ENCODE results near the gene ITIH4. TPM values are rescaled to one million over a fixed set of nuclear protein-coding genes. Genes with fewer than 3 reads are reported as not detected.

Gene ITIH4
- total and polyA plus RNA-seq, 7 donors: 1.3 to 90.8 (median 29.2) TPM

DNA sequence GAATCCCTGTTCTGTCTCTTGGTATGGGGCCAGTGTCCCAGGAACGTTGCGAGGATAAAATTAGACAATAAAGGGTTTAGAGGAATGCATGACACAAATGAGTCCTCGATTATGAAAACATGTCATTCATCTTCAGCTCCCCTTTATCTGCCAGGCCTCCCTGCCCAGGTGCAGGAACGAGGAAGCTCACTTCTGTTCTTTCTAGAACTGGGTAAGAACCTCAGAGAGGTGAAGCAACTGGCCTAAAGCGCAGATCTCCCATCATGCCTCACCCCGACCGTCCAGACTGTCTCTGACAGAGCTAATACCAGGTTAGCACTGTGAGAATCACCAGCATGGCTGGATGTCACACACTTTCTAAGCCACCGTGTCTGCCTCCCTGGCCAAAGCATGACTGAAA lies 54.6 kb downstream of the ITIH4 start:
- WGBS, 3 donors: 52 to 61% (median 55%) methylated on average over 8 of the region's 8 CpGs
- no peaks in the 10 kb centered on the region for H3K9me3 ChIP-seq
- no peak for TF ChIP-seq CTCF (IDR thresholded peaks at IDR 0.05)
- DNase-seq (no peak), ATAC-seq (no peak)
- H3K27ac ChIP-seq: no peak overlapping the region
- no peaks in the 10 kb centered on the region for H3K36me3 ChIP-seq (ENCODE audit: insufficient read depth in 1 of 2, low read depth in 1 of 2)
- intact Hi-C loops (cut with DNase I): loop anchor here in 1 of 2 donors (5.0 kb wide), 1 partner anchor 51 kb away; no protein-coding TSS in a partner anchor
- H3K4me3 ChIP-seq: no peak overlapping the region
- H3K27me3 ChIP-seq (ENCODE audit: insufficient read depth in 3 of 3, low read length in 2 of 3): no peaks in the 10 kb centered on the region
- H3K4me1 ChIP-seq: peaks cover 5% of the 10 kb centered on the region

DNA sequence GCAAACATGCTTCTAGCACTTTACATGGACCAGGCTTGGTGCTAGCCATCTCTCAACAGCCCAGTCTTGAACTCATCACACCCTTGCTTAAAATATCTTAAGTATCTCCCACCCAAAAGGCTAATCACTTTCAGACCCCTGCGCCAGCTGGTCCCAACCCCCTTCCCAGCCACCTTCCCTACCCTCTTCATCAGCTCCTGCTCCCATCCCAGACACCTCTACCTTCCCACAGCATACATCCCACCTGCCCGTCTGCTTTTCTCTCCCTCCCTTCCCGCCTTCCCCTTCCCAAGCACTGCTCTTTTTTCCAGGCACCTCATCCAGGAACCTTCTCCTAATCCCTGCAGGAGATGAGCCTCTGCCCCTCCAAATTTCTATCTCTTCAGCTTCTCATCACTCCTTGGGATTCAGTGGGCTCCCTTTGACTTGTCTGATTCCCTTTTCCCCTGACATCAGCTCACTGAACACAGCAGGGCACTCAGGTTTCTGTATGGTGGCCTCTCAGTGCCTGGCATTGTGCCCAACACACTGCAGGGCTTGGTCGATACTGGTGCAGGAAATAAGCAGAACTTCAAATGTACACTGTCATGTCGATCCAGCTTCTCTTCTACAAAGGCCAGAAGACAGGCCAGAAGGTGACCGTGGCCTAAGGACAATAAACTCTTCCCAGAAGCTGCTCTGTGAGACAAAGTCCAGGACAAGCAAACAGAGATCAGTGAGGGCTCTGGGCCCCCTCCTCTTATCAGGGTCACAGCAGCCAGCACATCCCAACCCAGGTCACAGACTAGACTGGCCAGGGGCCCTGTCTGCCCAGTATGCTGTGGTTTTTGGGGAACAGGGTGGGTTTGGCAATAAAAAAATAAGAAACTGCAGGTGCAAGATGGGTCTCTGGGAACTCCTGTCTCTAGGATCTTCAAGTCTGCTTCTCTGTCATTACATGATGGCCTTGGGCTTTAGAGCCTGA lies 55.3 kb downstream of the ITIH4 start:
- DNase-seq: no peak
- peaks cover 5% of the 10 kb centered on the region for H3K4me1 ChIP-seq
- ATAC-seq: no peak
- H3K27me3 ChIP-seq (ENCODE audit: insufficient read depth in 3 of 3, low read length in 2 of 3): no peaks in the 10 kb centered on the region
- H3K9me3 ChIP-seq: no peaks in the 10 kb centered on the region
- H3K36me3 ChIP-seq (ENCODE audit: insufficient read depth in 1 of 2, low read depth in 1 of 2): no peaks in the 10 kb centered on the region
- no peak overlapping the region for H3K27ac ChIP-seq
- 43 to 51% (median 46%) methylated on average over 6 of the region's 6 CpGs for WGBS, 3 donors
- H3K4me3 ChIP-seq: no peak overlapping the region
- intact Hi-C loops (cut with DNase I): loop anchor here in 1 of 2 donors (5.0 kb wide), 1 partner anchor 52 kb away; no protein-coding TSS in a partner anchor
- no peak for TF ChIP-seq CTCF (IDR thresholded peaks at IDR 0.05)

DNA sequence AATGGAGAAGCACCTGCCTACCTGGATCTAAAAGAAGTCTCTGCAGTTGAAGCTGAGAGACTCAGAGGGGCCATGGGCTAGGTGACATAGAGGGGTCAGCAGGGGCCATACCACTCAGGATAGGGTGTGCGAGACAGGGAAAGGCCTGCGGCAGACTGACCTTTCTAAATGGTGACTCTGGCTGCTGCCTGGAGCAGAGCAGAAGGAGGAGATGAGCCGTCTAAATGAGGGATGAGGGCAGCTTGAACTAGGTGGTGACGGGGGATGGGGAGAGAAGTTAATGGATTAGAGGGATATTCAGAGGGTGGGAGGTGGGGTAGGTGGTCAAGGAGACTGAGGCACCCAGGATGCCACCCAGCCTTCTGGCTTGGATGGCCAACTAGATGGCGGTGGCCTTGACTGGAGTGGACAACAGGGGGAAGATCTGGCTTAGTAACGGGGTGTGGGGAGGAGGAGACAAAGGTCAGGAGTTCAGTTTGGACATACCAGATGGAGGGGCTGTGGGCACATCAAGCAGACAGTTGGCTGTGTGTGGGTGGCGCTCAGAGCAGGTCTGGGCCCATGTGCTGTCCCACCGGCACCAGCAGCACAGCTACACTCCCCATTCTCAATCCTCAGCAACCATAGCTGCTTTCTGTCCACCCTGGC lies 56.3 kb downstream of the ITIH4 start:
- DNase-seq: peak in 1 of 2 donors; percentile 30
- 68 to 76% (median 75%) methylated on average over 8 of the region's 8 CpGs for WGBS, 3 donors
- no peak for TF ChIP-seq CTCF (IDR thresholded peaks at IDR 0.05)
- no peaks in the 10 kb centered on the region for H3K36me3 ChIP-seq (ENCODE audit: insufficient read depth in 1 of 2, low read depth in 1 of 2)
- H3K27me3 ChIP-seq (ENCODE audit: insufficient read depth in 3 of 3, low read length in 2 of 3): no peaks in the 10 kb centered on the region
- H3K4me1 ChIP-seq: peaks cover 15% of the 10 kb centered on the region
- intact Hi-C loops (cut with DNase I): no loop called here
- H3K4me3 ChIP-seq: no peak overlapping the region
- no peak for ATAC-seq
- no peaks in the 10 kb centered on the region for H3K9me3 ChIP-seq
- H3K27ac ChIP-seq: no peak overlapping the region

GRCh38 chr3:52773361-52774065 lies 57.0 kb downstream of the ITIH4 start:
- Histone ChIP-seq H3K4me1 (peaks cover 15% of the 10 kb centered on the region), H3K4me3 (no peak overlapping the region), H3K36me3 (ENCODE audit: insufficient read depth in 1 of 2, low read depth in 1 of 2) (peaks cover 0 to 3% of the 10 kb centered on the region in 2 donors), H3K27me3 (ENCODE audit: insufficient read depth in 3 of 3, low read length in 2 of 3) (no peaks in the 10 kb centered on the region), H3K27ac (no peak overlapping the region), H3K9me3 (no peaks in the 10 kb centered on the region)
- 91 to 93% (median 91%) methylated on average over 13 of the region's 13 CpGs for WGBS, 3 donors
- intact Hi-C loops (cut with DNase I): no loop called here
- DNase-seq (no peak), ATAC-seq (no peak)
- TF ChIP-seq CTCF (IDR thresholded peaks at IDR 0.05): no peak
